Mesendoderm (in vitro differentiated cells): ENCODE data around the gene RHBDF2.

Source experiments
- DNase-seq: peaks from one replicate; pipeline ENCODE4 v3.0.0; 2013
- H2AK5ac ChIP-seq: 2 replicates; pipeline ENCODE4 v1.6.1; 2013; ENCODE audit warnings: low read length, inconsistent platforms
- H2BK120ac ChIP-seq: 2 replicates; pipeline ENCODE4 v1.6.1; 2013; ENCODE audit warnings: low read depth, mild to moderate bottlenecking, low read length, moderate library complexity, mixed read lengths
- H2BK15ac ChIP-seq: replicated peaks from 2 replicates; pipeline ENCODE4 v1.6.1; 2013; ENCODE audit warnings: low read depth, mild to moderate bottlenecking, moderate library complexity
- H2BK5ac ChIP-seq: 2 replicates; pipeline ENCODE4 v1.6.1; 2013; ENCODE audit warnings: low read length, inconsistent platforms
- H3K18ac ChIP-seq: 2 replicates; pipeline ENCODE4 v1.6.1; 2013; ENCODE audit warnings: mild to moderate bottlenecking, low read length, mixed read lengths
- H3K23ac ChIP-seq: one replicate; pipeline ENCODE4 v1.6.1; 2013; ENCODE audit warnings: low read length
- H3K27ac ChIP-seq: 2 replicates; pipeline ENCODE4 v1.5.1; 2013; ENCODE audit warnings: low read depth, mild to moderate bottlenecking, inconsistent platforms, low read length, moderate library complexity
- H3K27me3 ChIP-seq: 2 replicates; pipeline ENCODE4 v1.6.1; 2013; ENCODE audit warnings: low read length, control low read depth, mild to moderate bottlenecking, inconsistent platforms; ENCODE audit not compliant: insufficient read depth, poor library complexity
- H3K36me3 ChIP-seq: 2 replicates; pipeline ENCODE4 v1.6.1; 2013; ENCODE audit warnings: low read length, inconsistent platforms; ENCODE audit not compliant: control insufficient read depth, insufficient read depth
- H3K4ac ChIP-seq: one replicate; pipeline ENCODE4 v1.6.1; 2013; ENCODE audit warnings: low read depth, mild to moderate bottlenecking, low read length, moderate library complexity
- H3K4me1 ChIP-seq: 2 replicates; pipeline ENCODE4 v1.6.1; 2013; ENCODE audit warnings: low read depth, low read length, inconsistent platforms; ENCODE audit not compliant: control insufficient read depth
- H3K4me2 ChIP-seq: 2 replicates; pipeline ENCODE4 v1.6.1; 2013; ENCODE audit warnings: low read length
- H3K4me3 ChIP-seq: 2 replicates; pipeline ENCODE4 v1.5.1; 2013; ENCODE audit warnings: mild to moderate bottlenecking, low read length
- H3K56ac ChIP-seq: one replicate; pipeline ENCODE4 v1.6.1; 2013; ENCODE audit warnings: low read length
- H3K79me1 ChIP-seq: 2 replicates; pipeline ENCODE4 v1.6.1; 2013; ENCODE audit warnings: low read length, inconsistent platforms
- H3K79me2 ChIP-seq: 2 replicates; pipeline ENCODE4 v1.6.1; 2013; ENCODE audit warnings: mild to moderate bottlenecking, low read length; ENCODE audit not compliant: control insufficient read depth, insufficient read depth
- H3K9ac ChIP-seq: 2 replicates; pipeline ENCODE4 v1.6.1; 2013; ENCODE audit warnings: low read length, inconsistent platforms
- H4K5ac ChIP-seq: one replicate; pipeline ENCODE4 v1.6.1; 2013; ENCODE audit warnings: low read length
- H4K8ac ChIP-seq: one replicate; pipeline ENCODE4 v1.6.1; 2013; ENCODE audit warnings: low read depth, mild to moderate bottlenecking, control low read depth, low read length, moderate library complexity
- WGBS: extraction: QIAGEN DNeasy Blood & Tissue Kit; methylation state at CpG from one replicate; pipeline ENCODE4 v1.1.7; 2013; ENCODE audit warnings: low lambda C conversion rate, missing lambda C conversion rate; ENCODE audit not compliant: insufficient coverage; ENCODE audit errors: extremely low coverage; 5-methylcytosine and 5-hydroxymethylcytosine counted together

Gene RHBDF2

GRCh38 chr17:76501827-76502307, 644 bp upstream of the RHBDF2 start:
- peaks cover 7% of the 10 kb centered on the region for H3K79me1 ChIP-seq
- H3K56ac ChIP-seq: peak overlapping the region; percentile 83
- H3K36me3 ChIP-seq: no peaks in the 10 kb centered on the region
- H2AK5ac ChIP-seq: peak overlapping the region; percentile 67
- no peak overlapping the region for H3K4me3 ChIP-seq
- peak overlapping the region; percentile 98 for H3K23ac ChIP-seq
- no peak overlapping the region for H3K18ac ChIP-seq
- peak overlapping the region; percentile 62 for H3K9ac ChIP-seq
- peak overlapping the region; percentile 15 for H3K4me2 ChIP-seq
- H3K27ac ChIP-seq: no peak overlapping the region
- no peak overlapping the region for H2BK15ac ChIP-seq
- peaks cover 2% of the 10 kb centered on the region for H3K79me2 ChIP-seq
- H3K4ac ChIP-seq: no peak overlapping the region
- H3K4me1 ChIP-seq: peaks cover 19% of the 10 kb centered on the region
- no peak overlapping the region for H4K8ac ChIP-seq
- no peak overlapping the region for H4K5ac ChIP-seq
- no CpG with 5 or more reads among the region's 11 CpGs for whole genome bisulfite sequencing
- H2BK5ac ChIP-seq: no peak overlapping the region
- no peaks in the 10 kb centered on the region for H3K27me3 ChIP-seq
- H2BK120ac ChIP-seq: no peak overlapping the region
- DNase-seq: peak; percentile 33

- peak overlapping the region; percentile 17 for H3K27ac ChIP-seq
- H2BK5ac ChIP-seq: no peak overlapping the region
- no peak overlapping the region for H2BK15ac ChIP-seq
- H3K79me1 ChIP-seq: peaks cover 7% of the 10 kb centered on the region
- H3K9ac ChIP-seq: peak overlapping the region; percentile 90
- no CpG with 5 or more reads among the region's 10 CpGs for WGBS
- H3K27me3 ChIP-seq: no peaks in the 10 kb centered on the region
- no peak overlapping the region for H2BK120ac ChIP-seq
- H3K4me1 ChIP-seq: peaks cover 19% of the 10 kb centered on the region
- peak overlapping the region; percentile 44 for H3K4ac ChIP-seq
- no peaks in the 10 kb centered on the region for H3K36me3 ChIP-seq
- no peak overlapping the region for H2AK5ac ChIP-seq
- DNase-seq: peak; percentile 43
- H3K4me3 ChIP-seq: peak overlapping the region; percentile 78
- H3K23ac ChIP-seq: no peak overlapping the region
- no peak overlapping the region for H4K8ac ChIP-seq
- H4K5ac ChIP-seq: no peak overlapping the region
- peak overlapping the region; percentile 93 for H3K56ac ChIP-seq
- peak overlapping the region; percentile 94 for H3K4me2 ChIP-seq
- H3K79me2 ChIP-seq: peaks cover 2% of the 10 kb centered on the region
- H3K18ac ChIP-seq: peak overlapping the region; percentile 16
These were observed 541 bp downstream of the RHBDF2 start for GRCh38 chr17:76500747-76501017.

- Histone ChIP-seq H3K9ac (peak overlapping the region; percentile 90), H3K4me2 (peak overlapping the region; percentile 94), H4K8ac (no peak overlapping the region), H3K18ac (no peak overlapping the region), H2BK120ac (no peak overlapping the region), H3K56ac (peak overlapping the region; percentile 93), H3K27me3 (no peaks in the 10 kb centered on the region), H2BK15ac (no peak overlapping the region), H3K4ac (no peak overlapping the region), H3K79me1 (peaks cover 7% of the 10 kb centered on the region), H4K5ac (no peak overlapping the region), H3K27ac (no peak overlapping the region), H2AK5ac (no peak overlapping the region), H3K4me1 (peaks cover 19% of the 10 kb centered on the region), H2BK5ac (no peak overlapping the region), H3K79me2 (peaks cover 2% of the 10 kb centered on the region), H3K4me3 (peak overlapping the region; percentile 78), H3K23ac (no peak overlapping the region), H3K36me3 (no peaks in the 10 kb centered on the region)
- WGBS: no CpG with 5 or more reads among the region's 17 CpGs
- no peak for DNase-seq
These were observed 1.0 kb downstream of the RHBDF2 start for GRCh38 chr17:76500074-76500746.

- no peak overlapping the region for H3K4me2 ChIP-seq
- no peak overlapping the region for H3K4me3 ChIP-seq
- no peak overlapping the region for H3K27ac ChIP-seq
- no peak overlapping the region for H2AK5ac ChIP-seq
- peak overlapping the region; percentile 10 for H3K56ac ChIP-seq
- H3K36me3 ChIP-seq: no peaks in the 10 kb centered on the region
- no peak overlapping the region for H2BK5ac ChIP-seq
- WGBS: no CpG with 5 or more reads among the region's 5 CpGs
- no peak overlapping the region for H3K23ac ChIP-seq
- H4K8ac ChIP-seq: no peak overlapping the region
- H3K9ac ChIP-seq: peak overlapping the region; percentile 30
- no peak overlapping the region for H3K4ac ChIP-seq
- peak; percentile 34 for DNase-seq
- H3K79me2 ChIP-seq: peaks cover 2% of the 10 kb centered on the region
- H4K5ac ChIP-seq: no peak overlapping the region
- peaks cover 7% of the 10 kb centered on the region for H3K79me1 ChIP-seq
- H3K18ac ChIP-seq: no peak overlapping the region
- H3K27me3 ChIP-seq: no peaks in the 10 kb centered on the region
- no peak overlapping the region for H2BK15ac ChIP-seq
- peaks cover 19% of the 10 kb centered on the region for H3K4me1 ChIP-seq
- H2BK120ac ChIP-seq: no peak overlapping the region
These were observed 2.0 kb downstream of the RHBDF2 start for GRCh38 chr17:76499267-76499667.

- no CpG with 5 or more reads among the region's 4 CpGs for WGBS
- H3K27me3 ChIP-seq: no peaks in the 10 kb centered on the region
- H3K9ac ChIP-seq: no peak overlapping the region
- H3K56ac ChIP-seq: peak overlapping the region; percentile 10
- H3K18ac ChIP-seq: no peak overlapping the region
- peaks cover 19% of the 10 kb centered on the region for H3K4me1 ChIP-seq
- H4K5ac ChIP-seq: no peak overlapping the region
- peaks cover 2% of the 10 kb centered on the region for H3K79me2 ChIP-seq
- no peak overlapping the region for H2BK15ac ChIP-seq
- no peak overlapping the region for H2BK120ac ChIP-seq
- H2AK5ac ChIP-seq: no peak overlapping the region
- H3K27ac ChIP-seq: no peak overlapping the region
- H3K4me3 ChIP-seq: no peak overlapping the region
- peaks cover 7% of the 10 kb centered on the region for H3K79me1 ChIP-seq
- no peak overlapping the region for H4K8ac ChIP-seq
- DNase-seq: no peak
- H2BK5ac ChIP-seq: no peak overlapping the region
- no peak overlapping the region for H3K4me2 ChIP-seq
- H3K23ac ChIP-seq: no peak overlapping the region
- H3K4ac ChIP-seq: no peak overlapping the region
- no peaks in the 10 kb centered on the region for H3K36me3 ChIP-seq
These were observed 2.4 kb downstream of the RHBDF2 start for GRCh38 chr17:76498876-76499251.
